Measurements from ENCODE around the gene MBNL2.

Gene MBNL2

DNA sequence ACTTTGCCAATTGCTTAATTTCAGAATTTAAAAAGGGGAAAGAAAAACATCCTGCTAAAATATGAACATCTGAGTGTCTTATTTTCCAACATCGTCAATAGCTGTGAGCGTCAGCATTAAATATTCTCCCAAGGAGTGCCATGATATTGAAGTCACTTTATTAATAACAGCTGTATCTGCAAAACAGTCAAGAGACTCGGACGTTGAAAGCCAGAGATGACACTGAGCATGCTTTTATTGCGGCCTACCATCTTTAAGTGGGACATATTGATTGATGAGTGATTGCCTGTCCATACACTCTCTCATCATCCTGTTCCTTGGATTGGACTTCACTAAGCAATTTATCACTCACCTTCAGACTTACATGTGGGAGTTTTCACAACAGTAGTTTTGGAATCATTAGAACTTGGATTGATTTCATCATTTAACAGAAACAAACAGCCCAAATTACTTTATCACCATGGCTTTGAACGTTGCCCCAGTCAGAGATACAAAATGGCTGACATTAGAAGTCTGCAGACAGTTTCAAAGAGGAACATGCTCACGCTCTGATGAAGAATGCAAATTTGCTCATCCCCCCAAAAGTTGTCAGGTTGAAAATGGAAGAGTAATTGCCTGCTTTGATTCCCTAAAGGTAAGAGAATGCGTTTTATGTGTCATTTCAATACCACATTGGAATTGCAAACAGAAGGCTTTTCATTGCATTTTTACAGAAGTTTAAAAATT, 53.8 kb downstream of the MBNL2 start:
- DNase-seq: no peak

DNA sequence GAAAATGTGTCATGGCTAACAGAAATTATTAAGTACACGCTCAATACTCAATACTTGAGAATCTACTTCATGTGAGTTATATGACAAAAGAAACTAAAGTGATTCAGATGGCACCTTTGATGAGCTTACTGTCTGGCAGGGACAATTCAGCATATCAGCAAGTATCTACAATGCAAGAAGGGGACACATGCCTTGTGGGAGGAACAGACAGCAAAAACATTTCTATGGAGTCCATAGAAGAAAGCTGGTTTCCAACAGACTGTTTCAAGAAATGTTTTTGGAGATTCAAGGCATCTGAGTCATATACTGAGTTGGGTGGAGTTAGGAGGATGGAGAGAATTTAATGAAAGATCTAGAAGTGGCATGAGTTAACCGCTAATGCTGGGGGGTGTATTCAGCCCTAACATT, 54.7 kb downstream of the MBNL2 start:
- DNase-seq: no peak

DNA sequence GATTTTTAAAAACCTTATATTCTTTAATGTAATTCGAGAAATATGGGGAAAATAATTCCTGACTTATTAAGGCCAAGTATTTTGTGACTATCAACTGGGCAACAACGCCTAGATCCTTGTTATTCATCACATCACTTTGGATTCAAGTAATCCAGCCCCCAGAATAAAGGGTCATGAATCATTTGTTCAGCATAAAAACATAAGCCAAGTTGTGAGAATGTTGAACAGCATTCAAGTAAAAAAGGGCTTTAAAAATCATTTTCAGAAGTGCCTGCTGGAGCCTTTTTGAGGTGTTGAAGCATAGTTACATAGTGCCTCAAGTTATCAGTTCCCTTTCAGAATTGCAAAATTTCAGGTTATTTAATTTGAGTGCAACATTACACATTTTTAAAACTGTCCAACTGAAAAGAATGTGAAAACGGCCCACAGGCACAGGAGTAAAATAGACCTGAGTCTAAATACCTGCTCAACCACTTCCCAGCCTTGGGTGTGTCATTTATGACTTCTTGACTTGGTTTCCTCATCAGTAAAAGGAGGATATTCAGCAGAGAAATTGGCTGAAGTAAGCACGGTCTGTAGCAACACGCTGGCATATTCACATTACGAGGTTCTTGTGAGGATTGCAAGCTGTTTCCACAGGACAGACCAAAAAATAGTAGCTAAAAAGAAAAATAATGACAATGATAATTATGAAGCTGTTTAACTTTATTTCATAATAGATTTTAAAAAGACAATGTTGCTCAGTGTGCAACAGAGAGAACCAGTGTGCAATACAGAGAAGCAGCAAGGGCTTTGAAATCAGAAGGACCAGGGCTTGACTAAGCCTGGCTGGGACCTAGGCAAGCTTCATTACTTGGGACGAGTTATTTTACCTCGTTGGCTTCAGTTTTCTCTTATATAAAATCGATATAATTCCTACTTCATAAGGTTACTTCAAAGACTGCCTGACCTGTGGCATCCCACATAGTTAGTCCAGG, 56.6 kb downstream of the MBNL2 start:
- no peak for DNase-seq

DNA sequence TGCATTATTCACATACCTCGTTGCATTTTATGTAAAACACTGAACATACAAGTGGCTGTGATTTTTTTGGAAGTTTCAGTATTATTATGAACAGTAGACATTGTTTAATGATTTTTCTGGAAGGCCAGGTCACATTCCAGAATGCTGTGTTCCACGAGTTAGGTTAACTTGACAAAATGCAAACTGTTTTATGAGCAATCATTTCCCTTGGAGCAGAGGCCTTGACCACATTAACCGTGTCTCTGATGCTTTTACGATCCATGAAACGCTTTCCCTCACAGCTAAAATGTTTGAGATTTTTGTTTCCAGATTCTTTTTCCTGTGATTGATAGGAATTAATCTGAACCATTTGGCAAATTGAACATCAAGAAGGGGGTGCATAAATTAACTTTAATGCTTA, 57.8 kb downstream of the MBNL2 start:
- no peak for DNase-seq

DNA sequence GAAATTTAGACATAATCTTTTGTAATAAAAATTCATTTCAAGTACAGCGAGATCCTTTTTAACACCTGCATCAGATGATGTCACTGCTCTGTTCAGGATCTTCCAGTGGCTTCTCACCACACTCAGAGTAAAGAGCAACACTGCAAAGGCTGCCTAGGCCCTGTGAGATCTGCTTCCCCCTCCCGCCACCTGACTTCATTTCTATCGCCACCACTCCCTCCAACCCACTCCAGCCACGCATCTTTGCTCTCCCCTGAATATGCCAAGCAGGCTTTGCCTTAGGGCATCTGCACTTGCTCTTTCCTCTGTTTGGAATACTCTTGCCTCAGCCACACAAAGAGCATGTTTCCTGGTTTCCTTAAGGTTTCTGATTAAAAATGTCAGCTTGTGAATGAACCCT, 58.3 kb downstream of the MBNL2 start:
- no peak for DNase-seq

DNA sequence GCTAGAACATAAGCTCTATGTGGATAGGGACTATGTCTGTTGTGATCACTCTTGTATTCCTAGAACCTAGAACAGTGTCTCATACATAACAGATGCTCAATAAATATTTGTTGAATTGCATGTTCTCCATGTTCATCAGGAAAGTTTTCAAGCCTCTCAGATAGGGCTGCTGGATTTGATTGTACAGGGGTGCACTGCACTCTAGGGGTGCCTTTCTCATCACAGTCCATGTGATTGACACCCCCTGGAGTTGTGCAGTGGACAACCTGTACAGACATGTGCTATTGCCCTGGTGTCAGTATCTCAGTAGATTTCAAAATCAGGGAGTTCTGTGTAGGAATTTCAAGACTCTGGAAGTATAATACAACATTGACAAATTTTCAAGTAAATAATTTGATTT, 58.9 kb downstream of the MBNL2 start:
- DNase-seq: no peak

DNA sequence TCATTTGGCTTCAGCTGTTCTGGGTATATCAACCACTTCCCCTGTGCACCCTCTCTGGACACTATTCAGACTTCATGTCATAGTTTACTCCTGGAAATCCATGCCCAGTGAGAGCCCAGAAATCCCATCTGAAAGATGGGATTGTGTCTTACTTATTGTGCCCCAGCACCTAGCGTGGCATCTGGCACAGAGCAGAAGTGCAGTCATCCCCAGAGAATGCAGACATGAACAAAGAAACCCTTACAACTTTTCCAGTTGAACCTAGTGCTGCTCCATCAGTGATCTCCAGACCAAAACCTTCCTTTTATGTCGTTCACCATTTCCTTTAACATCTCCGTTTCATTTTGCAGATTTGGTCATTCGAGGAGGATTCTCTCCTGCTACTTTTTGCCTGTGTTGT, 60.6 kb downstream of the MBNL2 start:
- DNase-seq: no peak

DNA sequence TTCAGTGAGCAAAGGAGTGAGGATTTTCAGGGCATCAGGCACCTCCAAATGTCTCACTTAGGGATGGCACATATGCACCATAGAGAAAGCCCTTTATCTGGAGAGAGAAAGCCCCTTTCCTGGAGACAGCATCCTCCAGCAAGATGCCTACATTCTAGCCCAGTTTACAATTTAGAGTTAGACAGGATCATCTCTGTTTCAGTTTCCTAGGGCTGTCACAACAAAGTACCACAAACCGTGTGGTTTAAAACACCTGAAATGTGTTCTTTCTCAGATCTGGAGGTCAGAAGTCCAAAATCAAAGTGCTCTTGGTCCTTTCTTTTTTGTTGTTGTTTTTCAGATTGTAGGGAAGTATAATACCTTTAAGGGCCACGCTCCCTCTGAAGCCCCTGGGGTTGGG, 61.8 kb downstream of the MBNL2 start:
- no peak for DNase-seq

DNA sequence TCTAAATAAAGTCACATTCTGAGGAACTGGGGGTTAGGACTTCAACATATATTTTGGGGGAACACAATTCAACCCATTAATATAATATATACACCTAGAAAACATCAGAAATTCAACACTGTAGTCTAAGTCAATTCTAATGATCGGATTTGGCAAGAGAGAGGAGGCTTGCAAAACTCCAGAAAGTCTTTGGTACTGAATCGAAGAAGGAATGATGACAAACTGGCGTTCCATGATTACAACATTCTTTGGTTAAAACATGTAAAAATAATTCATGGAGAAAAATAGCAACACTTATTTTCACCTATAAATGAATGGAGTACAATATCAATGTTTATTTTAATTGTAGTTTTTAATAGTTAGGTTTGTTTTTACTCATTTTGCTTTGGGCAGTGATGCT, 62.4 kb downstream of the MBNL2 start:
- no peak for DNase-seq

DNA sequence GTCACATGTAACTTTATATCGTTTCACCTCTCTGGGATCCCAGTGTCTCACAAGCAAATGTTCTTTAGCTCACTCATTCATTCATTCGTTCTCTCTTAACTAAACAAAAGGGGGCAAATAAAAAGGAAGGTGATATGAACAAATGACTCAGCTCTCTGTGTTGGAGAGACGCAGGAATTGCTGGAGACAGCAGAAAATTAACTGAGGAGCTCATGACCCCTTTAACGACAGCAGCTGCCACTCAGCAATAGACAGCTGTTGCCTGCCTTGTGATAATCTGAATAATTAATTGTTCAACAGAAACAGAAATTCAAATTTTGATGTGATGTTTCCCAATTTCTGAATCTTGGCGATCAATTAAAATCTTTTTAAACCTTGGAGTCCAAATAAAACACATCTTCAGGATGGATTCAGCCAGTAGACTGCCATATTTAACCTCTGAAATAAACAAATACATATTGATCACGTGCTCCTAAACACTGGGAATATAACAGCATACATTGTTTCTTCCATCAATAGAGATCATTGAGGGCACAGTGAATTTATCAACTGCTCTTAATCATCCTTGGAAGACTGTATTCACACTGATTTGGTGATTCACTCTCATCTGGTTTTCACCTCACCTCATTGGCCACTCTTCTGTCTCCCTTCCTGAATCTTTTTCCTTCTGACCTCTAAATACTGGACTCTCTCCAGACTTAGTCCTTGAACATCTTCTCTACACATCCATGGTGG, 63.3 kb downstream of the MBNL2 start:
- no peak for DNase-seq

DNA sequence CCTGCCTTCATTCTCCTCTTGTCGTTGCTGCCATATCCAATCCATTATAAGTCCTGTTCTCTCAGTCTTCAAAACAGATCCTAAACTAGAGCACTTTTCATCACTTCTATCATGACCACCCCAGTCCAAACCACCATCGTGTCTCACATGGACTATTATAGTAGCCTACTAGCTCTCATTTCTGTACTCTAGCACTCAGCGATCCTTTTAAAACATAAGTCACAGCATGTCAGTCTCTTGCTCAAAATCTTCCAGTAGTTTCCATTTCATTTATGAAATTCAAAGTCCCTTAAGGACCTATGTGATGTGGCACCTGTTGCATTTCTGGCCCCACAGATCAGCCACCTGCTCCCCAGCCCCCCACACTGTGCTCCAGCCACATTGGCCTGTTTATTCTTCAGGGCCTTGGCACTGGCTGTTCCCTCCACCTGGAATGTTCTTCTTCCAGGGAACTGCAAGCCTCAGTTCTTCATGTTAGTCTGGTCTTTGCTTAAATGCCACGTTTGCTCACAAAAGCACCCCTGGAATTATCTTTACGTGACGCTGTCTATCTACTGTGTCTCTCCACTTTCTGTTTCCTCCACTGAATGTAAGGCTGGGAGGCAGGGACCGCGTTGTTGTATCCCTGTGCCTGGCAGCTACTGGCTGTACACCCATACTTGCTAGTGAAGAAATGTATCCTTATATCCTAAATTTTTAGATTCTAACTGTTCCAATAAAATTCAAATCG, 64.3 kb downstream of the MBNL2 start:
- DNase-seq: no peak

DNA sequence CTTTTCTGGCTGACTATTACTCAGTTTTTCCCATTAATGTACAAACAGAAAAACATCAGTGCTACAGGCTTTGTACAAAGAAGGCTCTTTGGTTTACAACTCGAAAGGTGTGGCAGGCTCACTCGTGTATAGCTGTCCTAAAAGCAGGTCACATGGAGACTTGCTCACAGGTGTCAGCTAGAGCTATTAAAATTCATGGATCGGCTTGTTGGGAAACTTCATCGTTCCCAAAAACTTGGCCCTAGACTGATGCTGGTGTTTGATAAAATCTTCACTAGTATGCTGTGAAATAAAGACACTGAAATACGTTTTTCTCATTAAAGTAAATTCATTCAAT, 64.9 kb downstream of the MBNL2 start:
- no peak for DNase-seq

DNA sequence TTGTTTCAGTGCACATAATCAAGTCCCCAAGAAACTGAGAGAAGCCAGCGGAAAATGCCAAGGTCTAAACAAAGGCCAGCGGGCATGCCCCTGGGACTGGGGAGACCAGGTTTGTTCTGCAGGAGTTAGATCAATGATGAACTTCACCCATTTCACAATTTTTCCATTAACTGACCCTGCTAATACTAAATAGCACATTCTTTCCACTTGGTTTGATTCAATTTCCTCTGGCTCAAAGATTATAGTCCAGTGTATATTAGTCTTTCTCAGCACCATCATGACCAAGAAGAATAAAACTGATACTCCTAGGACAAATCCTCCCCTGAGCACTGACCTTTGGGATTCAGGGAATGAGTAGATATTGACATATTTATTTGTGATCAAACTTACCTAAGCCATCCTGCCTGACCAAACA, 66.4 kb downstream of the MBNL2 start:
- no peak for DNase-seq

DNA sequence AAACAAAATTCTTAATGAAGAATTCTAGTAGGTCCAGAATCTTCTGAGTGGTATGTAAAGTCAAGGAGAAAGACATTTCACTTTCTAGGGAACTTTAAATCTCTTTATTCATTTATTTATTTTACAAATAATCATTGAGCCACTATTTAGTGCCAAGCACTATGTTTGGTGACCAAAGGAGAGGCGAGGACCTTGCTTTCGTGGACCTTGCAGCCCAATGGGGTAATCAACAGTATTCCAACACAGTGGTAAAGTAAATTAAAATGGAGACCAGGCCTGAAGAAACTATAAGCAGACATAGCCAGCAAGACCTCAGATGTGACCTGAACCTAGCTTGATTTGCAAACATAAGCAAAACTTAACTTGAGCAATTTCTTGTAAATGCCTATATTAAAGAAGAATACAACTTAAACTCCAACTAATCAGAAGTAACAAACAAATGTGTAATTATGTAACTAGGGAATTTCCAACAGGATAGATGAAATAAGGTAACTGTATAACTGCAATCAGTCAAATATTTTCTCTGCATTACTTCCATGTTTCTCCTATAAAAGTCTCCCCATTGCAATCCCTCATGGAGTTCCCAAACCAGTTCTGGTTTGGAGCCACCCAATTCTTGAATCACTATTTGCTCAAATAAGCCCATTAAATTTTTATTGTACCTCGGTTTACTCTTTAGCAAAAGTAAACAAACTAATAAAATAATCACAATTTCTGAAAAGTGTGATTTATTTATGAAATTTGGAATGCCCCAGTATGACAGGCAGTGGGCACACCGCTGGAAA, 67.6 kb downstream of the MBNL2 start:
- no peak for DNase-seq

DNA sequence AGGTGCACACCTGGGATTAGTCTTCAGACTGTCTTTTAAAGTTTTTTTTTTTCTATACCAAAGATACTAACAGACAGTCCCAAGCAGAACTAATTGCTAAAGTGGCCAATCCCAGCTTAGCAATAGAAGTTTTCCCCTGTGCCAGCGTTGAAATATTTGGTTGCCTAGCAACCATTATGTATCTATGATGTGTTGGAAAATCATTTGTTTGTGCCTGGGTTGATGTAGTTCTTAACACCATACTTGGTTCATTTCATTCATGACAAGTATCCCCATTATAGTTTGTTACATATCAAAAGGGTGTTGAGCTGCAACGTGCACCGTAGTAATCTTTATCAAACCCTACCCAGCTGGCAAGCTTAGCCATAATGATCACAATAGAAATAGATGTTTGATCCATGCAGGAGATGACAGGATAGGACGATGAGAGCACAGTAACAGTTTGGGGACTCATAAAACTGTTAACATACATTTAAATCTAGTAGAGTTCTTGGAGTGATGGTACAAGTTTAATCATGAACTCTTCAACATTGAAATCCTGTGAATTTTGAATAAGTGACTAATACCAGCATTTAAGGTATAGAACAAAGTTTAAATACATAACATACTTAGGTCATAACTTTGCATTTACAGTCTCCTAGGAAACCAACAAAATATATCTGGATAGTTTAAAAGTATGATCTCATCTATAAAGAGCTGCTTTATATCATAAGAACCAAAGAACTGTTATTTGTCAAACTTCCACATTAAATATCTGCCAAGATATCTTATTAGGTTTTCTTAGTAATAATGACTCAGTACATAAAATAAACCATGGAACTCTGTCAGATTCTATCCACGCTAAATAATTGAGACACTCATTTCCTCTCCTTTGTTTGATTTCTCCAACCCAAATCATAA, 73.4 kb downstream of the MBNL2 start:
- no peak for DNase-seq

DNA sequence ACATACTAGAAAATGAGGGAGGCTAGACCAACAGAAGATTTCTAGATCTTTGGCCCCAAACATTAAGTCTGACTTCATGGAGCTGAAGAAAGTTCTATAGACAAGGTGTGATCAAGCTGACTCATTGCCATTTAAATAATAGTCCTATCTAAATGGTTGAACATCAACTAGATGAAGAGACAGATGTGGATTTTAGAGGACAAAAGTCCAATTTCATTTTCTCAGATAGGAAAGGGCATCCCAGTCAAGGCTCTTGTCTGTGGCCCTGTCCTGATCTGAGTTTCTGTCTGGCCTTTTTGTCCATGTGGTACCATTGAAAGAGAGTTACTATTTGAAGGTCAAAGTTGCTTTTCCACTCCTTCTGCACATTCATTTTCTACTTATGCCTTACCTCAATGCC, 74.6 kb downstream of the MBNL2 start:
- no peak for DNase-seq

DNA sequence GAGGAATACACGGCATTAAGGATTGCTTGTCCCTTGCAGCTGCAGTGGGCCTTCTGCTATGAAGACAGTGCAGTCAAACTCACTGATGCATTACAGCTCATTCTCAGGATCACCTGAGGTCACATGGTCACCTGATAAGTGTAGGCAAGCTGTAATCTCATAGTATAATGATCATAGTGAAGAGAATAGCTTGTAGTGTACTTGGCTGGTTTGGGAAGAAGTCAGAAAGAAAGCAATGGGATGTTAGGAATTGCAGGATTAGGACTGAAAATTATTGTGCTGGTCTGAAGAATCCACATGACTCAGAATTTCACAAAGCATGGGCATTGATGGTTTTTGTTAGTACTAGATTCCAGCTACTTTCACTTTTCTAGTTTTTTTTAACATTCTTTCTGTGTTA, 76.7 kb downstream of the MBNL2 start:
- DNase-seq: no peak

DNA sequence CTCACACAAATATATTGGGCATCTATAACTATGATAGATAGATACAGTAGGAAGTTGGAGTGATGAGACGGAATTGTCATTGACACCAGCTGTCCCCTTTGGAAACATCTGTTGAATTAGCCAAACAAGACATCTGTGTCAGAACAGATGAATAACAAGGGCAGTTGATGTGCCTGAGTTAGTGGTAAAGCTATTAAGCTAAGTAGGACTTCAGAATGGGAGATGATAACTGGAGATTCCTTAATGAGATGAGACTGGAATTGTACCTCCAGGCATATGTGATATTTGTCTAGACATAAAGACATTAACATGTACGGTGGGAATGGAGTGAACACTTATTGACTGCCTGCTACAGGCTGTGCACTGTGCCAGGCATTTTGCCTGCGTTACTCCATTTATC, 78.7 kb downstream of the MBNL2 start:
- DNase-seq: no peak

DNA sequence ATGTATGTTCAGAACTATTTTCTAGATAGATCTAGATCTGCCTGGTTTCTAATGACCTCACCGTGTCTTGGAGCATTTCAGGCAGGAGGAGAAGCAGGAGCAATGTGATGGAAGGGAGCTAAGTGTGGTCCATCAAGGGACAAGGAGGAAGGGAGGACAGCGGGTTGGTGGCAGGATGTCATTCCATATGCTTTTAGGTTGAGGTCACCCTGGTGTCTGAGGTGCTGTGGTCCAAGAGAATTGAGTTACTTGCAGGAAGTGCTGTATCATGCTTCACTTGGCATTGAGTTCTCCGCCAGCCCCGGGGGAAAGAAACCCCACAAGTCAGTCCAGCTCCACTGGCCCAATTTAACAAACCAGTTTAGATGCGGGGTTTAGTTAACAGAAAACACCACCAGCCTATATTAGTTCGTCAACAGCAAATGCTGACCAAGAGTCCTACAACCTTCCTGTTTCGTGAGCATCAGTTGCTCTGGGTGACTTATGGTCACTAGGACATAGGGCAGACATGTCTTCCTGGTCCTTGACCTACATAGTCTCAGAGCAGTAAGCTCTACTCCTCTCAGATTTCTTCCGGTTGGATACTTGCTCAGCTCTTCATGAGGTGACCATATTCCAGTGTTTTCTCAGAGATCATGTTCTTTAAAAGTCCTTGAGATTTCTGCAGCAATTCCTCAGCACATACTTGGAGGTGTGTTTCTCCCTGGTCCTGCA, 79.4 kb downstream of the MBNL2 start:
- no peak for DNase-seq

DNA sequence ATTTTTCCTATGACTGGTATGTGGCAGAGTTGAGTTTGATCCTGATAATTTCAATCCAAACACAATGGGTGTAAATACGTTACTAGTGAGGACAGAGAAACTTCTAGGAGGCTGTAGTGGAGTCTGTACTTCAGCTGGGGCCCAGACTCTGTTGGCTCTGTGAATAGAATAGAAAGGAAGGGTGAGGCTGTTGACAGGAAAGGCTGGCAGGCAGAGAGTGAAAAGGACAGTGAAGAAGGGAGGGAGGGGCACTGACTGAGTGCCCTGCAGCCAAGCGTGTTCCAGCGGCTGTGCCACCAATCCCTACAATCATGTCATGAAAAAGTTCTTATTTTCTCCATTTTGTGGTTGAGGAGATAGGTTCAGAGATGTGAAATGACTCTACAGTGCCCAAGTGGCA, 80.5 kb downstream of the MBNL2 start:
- DNase-seq: no peak

Measured in NCI-H187 (cell line).